GM18951 (cell line): ENCODE results near the gene MED13L.

Source experiments
- POLR2A ChIP-seq: IDR thresholded peaks from 4 replicates; pipeline ENCODE4 v1.6.1; 2011; ENCODE audit warnings: mild to moderate bottlenecking; ENCODE audit not compliant: insufficient read length, insufficient read depth; ENCODE audit errors: extremely low read depth
- in situ Hi-C: fragments of 300-500 bp; cut with MboI; formaldehyde crosslinking; loops from one replicate; pipeline ENCODE4 v1.12.0; 2022; ENCODE audit warnings: low sequenced_read_pairs, mixed read lengths, inconsistent platforms; ENCODE audit not compliant: unreplicated experiment

MED13L gene

GRCh38 chr12:116213014-116213413 is 64.5 kb downstream of the MED13L start:
- in situ Hi-C loops, result no loop called here
- TF ChIP-seq POLR2A, result no peak

- in situ Hi-C loops, result no loop called here
- TF ChIP-seq POLR2A, result no peak
Observed at GRCh38 chr12:116210762-116211161, 66.7 kb downstream of the MED13L start.

GRCh38 chr12:116210131-116210530 is 67.4 kb downstream of the MED13L start:
- in situ Hi-C loops, result no loop called here
- TF ChIP-seq POLR2A, result no peak

GRCh38 chr12:116209503-116209902 is 68.0 kb downstream of the MED13L start:
- in situ Hi-C loops, result no loop called here
- TF ChIP-seq POLR2A, result no peak

GRCh38 chr12:116207274-116207673 is 70.2 kb downstream of the MED13L start:
- TF ChIP-seq POLR2A, result no peak

GRCh38 chr12:116206828-116207227 is 70.7 kb downstream of the MED13L start:
- in situ Hi-C loops, result no loop called here
- TF ChIP-seq POLR2A, result no peak

More at GRCh38 chr12:116207274-116207673, 70.2 kb downstream of the MED13L start:
- in situ Hi-C loops, result no loop called here

GRCh38 chr12:116204785-116205184 is 72.7 kb downstream of the MED13L start:
- in situ Hi-C loops, result no loop called here
- no peak for TF ChIP-seq POLR2A

- in situ Hi-C loops, result no loop called here
- no peak for TF ChIP-seq POLR2A
Observed at GRCh38 chr12:116204169-116204568, 73.3 kb downstream of the MED13L start.

GRCh38 chr12:116202940-116203339 is 74.6 kb downstream of the MED13L start:
- TF ChIP-seq POLR2A, result no peak
- in situ Hi-C loops, result no loop called here

GRCh38 chr12:116202433-116202832 is 75.1 kb downstream of the MED13L start:
- no peak for TF ChIP-seq POLR2A
- in situ Hi-C loops, result no loop called here

GRCh38 chr12:116201908-116202307 is 75.6 kb downstream of the MED13L start:
- in situ Hi-C loops, result no loop called here
- no peak for TF ChIP-seq POLR2A

- in situ Hi-C loops, result no loop called here
Observed at GRCh38 chr12:116201359-116201758, 76.1 kb downstream of the MED13L start.

GRCh38 chr12:116200812-116201211 is 76.7 kb downstream of the MED13L start:
- in situ Hi-C loops, result no loop called here
- TF ChIP-seq POLR2A, result no peak

More at GRCh38 chr12:116201359-116201758, 76.1 kb downstream of the MED13L start:
- TF ChIP-seq POLR2A, result no peak

- in situ Hi-C loops, result no loop called here
- TF ChIP-seq POLR2A, result no peak
Observed at GRCh38 chr12:116199160-116199706, 78.3 kb downstream of the MED13L start.
